GM18861 (cell line): ENCODE results near the gene TMEM237.

Experiments used
- ATAC-seq: cut with Tn5 transposase; IDR thresholded peaks from one replicate; pipeline ENCODE4 v1.9.1; 2021; ENCODE audit not compliant: unreplicated experiment

Gene TMEM237

DNA sequence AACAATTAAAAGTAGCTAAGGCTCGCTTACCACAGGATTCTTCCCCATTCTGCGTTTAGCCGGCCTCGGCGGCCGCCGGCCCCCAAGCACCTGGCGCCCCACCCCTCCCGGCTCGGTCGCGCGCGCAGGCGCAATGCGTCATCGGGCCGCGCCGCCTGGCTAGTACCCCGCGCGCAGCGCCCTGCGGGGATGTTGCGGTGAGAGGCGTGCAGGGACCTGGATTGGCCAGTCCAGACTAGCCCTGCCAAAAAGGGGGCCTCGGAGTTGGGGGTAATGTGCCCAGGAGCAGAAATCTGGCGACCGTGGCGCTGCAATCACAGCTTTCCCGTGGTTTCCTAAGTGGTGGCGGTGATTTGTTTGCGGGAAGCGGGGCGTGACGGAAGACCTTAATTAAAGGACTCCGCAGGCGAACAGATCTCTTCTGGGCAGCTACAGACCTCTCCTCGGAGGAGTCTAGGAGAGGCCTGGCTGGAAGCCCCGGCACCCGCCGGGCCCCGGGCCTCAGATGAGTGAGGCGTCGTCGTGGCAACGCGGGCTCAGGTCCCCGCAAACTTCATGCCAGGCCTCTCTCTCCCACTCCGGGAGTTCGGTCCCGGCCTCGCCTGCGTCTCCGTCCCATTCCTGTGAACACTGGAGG, 606 bp downstream of the TMEM237 start:
- ATAC-seq, result peak; percentile 50

DNA sequence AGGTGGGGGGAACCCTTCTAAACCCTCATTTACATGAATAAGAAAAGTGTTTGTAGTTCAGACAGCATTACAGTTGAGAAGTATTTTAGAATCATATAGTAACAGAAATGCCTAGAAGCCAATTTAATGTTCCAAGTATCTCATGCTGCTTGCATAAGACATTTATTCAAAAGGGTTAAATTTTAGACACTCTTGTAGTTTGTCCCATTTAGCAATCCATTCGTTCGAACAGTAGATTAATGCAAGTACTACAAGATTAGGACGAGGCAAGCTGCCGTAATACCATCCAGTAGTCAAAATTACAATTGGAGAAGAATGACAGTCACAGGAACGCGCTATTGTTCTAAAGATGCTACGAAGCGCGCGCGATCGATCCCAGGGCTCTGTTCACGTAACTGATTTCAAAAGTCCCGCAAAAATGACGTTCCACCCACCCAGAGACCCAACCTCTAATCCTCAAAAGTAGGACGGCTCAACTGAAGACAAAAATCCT, 1.2 kb downstream of the TMEM237 start:
- peak; percentile 30 for ATAC-seq

DNA sequence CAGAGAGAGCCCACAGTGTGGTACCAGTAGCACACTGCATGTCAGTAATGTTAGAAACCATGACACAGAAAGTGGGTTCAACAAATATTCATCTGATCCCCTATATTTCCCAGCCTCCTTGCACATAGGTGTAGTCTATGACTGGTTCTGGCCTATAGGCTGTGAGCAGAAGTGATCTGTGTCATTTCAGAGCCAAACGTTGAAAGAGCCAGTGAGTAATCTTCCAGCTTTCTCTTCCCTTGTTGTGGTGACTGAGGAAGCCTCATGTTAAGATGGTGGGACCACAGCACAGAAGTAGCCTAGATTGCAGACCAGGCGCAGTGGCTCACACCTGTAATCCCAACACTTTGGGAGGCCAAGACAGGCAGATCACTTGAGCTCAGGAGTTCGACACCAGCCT, 4.1 kb downstream of the TMEM237 start:
- no peak for ATAC-seq

DNA sequence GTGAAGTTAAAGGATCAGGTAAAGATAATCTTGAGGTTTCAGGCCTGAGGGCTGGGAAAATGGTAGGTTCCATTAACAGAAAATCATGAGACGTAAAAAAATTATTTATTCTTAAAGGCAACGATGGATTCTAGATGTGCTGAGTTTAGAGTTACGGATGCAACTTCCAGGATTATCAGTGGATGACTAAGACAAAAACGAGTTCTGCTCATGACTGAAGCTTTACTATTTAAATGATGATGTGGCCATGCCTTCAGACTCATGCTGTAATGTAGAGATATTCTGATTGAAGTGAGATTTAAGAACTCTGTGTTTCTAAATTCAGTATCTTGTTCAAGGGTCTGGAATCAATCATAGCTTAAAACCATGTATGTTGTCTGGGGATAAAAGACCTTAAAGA, 5.0 kb downstream of the TMEM237 start:
- ATAC-seq, result no peak

DNA sequence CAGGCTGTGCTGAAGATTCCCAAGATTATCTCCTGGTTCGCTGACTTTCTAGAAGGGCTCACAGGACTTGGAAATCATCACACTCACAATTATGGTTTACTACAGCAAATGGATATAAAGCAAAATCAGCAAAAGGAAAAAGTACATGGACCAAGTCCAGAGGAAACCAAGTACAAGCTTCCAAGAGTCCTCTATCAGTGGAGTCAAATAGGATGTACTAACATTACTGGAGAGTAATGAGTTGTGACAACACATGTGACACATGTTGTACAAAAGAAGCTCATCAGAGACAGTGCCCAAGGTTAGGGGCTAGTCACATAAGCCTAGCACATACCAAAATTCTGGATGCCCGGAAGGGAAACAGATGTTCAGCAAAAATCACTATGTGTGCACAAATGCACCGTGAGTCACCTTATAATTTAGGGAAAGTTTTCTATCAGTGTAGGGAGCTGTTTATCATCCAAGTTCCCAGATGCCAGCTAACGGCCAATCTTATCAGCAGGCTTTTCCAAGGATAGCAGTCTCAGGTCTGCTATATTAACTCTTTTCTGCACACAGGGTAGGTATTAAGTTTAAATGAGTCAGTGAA, 9.5 kb downstream of the TMEM237 start:
- no peak for ATAC-seq

DNA sequence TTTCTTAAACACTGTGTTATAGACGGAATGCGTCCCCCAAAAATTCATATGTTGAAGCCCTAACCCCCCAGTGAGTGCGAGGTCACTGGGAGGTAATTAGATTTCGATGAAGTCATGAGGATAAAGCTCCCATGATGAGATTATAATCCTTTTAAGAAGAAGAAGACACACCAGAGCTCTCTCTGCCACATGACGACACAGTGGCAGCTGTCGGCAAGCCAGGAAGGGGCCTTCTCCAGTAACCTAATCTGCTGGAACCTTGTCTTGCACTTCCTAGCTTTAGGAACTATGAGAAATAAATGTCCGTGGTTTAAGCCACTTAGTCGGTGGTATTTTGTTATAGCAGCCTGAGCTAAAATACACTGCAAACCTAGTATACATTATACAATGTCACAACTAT, 12.3 kb downstream of the TMEM237 start:
- no peak for ATAC-seq

DNA sequence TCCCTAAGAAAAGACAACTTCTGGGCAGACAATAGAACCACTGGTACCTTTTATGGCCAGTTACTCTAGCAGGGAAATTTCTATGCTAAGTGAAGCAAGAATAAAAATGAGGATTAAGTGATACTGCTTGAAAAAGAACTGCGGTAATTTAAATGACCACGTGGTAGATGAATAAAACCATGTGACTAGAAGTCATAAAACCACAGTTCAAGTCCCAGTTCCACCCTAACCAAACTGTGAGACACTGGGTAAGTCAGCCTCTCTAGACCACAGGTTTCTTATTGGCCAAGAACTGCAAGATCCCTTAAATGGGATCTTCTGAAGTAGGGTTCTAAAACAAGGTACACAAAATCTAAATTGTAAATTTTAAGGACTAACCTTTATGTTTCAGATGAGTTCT, 12.7 kb downstream of the TMEM237 start:
- no peak for ATAC-seq

DNA sequence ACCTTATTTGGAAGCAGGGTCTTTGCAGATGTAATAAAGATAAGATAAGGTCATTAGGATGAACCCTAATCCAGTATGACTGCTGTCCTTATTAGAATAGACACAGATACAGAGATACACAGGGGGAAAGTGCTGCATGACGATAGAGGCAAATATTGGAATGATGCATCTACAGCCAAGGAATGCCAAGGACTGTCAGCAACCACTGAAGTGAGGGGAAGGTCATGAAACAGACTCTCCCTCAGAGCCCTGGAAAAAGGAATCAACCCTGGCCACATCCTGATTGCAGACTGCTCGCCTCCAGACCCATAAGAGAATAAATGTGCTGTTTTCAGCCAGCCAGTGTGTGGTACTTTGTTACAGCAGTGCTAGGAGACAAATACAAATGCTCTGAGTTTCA, 14.8 kb downstream of the TMEM237 start:
- no peak for ATAC-seq

DNA sequence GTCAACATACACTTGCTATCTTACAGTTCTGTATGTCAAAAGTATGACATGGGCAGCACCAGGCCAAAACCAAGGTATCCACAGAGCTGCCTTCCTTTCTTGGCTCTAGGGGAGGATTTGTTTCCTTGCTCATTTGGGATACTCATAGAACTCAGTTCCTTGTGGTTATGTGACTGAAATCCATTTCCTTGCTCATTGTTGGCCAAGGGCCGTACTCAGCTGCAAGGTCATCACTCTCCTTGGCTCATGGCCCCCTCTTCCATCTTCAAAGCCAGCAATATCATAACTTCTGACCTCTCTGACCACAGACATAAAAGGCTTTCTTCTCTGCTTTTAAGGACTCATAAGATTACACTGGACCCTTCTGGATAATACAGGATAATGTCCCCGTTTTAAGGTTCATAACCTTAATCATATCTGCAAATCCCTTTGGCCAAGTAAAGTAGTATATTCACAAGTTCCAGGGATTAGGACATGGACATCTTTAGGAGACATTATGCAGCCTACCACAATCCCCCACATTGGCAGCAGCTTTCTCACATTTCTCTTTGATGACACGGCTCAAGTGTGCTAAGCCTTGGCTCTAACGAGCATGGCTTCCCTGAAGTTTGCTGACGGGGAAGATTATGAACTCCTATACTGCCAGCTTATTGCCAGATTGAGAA, 20.9 kb downstream of the TMEM237 start:
- ATAC-seq, result no peak

DNA sequence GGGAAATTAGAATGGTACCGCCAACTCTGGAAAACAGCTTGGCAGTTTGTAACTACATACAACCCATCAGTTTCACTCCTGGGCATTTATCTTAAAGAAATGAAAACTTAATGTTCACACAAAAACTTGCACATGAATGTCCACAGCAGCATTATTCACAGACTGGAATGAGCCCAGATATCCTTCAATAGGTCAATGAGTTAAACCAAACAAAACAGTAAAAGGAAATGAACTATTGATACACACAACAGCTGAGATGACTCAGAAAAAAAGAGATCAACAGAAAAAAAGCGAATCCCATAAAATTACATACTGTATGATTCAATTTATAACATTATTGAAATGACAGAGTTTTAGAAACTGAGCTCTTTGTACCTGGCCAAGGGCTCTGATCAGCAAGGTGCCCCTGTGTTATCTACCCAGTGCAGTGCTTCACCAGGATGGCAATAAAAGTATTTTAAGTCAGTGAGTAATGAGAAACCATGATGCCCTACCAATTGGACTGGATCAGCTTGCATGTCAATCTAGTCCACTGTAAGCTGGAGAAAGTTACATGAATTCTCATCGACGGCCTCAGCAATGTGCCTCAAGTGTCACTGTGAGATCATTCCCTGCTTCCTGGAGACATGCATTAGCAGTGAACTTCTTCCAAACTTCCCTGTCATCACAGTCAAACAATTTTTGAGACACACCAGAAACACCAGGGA, 21.9 kb downstream of the TMEM237 start:
- no peak for ATAC-seq

DNA sequence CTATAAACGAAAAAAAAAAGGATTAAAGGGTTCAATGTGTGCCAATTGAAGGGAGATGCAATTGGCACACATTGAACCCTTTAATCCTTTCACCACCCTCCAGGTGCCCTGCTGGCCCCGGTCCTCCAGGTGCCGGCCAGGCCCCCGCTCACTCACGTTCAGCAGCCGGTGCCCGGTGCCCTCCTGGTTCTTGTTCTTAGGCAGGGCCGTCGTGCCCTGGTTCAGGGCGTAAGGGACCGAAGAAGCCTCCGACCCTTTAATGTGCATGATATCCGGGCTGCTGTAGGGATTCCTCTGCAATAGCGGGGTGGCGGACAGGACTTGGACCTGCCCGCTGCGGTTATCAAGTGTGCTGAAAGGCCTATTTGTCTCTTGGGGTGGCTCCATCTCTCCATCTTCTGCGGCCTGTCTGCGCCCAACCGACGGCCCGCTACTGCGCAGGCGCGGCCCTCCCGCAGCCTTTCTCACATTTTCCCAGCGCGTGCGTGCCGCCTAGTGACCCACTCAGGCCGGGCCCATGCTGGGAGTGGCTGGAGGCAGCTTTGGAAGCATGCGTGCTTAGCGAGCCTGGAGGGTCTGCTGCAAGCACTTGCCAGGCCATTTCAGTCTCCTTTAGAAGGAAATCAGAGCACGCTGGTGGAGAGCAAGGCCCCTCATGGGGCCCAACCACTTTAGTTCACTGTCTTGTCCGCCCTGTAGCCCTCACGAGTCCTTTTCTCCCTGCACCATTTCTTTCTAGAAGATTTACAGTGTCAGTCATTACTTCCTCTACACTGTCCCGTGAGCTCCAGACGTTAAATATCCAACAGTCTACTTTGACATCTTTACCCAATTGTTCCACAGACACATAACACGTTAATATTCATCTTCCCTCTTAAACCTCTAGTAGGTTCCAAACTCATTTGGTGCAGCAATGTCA, 24.3 kb downstream of the TMEM237 start:
- no peak for ATAC-seq

DNA sequence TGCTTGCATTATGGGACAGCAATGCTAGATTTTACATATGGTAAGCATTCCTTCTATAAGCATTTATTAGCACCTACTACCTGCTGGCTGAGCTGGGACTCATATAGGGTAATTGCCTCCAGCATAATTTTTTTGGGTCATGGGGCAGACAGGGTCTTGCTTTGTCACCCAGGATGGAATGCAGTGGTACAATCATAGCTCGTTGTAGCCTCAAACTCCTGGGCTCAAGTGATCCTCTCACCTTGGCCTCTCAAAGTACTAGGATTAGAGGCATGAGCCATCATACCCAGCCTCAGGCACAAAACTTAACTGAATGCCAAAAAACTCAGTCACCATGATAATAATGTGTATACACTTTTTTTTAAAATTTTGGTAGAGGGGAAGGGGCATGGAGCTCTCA, 35.3 kb downstream of the TMEM237 start:
- no peak for ATAC-seq

DNA sequence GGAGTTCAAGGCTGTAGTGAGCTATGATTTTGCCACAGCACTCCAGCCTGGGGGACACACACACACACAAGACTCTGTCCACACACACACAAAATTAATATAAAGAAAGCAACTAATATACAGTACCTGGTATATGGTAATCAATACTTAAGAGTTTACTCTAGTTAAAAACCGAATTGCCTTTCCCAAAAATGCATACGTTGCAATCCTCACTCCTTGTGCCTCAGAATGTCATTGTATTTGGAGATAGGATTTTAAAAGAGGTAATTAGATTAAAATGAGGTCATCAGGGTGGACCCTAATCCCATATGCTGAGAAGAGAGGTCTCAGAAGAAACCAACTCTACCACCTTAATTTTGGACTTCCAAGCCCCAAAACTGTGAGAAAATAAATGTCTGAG, 35.7 kb downstream of the TMEM237 start:
- no peak for ATAC-seq

DNA sequence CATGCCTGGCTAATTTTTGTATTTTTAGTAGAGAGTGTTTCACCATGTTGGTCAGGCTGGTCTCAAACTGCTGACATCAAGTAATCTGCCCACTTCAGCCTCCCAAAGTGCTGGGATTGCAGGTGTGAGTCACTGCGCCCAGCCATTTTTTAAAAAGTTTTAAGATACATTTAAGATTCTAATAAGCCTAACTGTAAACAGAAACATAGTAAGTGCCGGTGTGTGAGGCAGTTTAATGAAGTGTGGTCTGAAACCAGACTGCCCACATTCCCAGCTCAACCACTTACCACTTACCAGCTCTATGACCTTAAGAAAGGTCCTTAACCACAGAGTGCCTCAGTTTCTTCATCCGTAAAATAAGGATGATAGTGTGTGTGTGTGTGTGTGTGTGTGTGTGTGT, 42.4 kb downstream of the TMEM237 start:
- ATAC-seq, result no peak

DNA sequence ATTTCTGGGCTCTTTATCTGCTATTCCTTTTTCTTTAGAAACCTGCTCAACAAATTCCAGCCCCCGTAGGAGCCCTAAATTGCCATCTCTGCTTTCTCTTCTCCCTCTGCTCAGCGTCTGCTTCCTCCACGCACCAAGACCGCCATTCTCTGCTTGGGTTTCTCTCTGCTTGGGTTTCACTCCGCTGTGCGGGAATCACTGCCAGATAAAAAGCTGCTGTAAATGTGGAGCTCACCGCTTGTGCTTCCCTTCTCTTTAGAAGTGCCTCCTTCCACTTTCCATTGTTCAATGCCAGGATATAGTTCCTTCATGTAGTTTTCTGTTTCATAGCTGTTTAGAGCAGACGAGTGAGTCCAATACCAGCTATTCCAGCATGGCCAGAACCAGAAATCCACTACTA, 45.9 kb downstream of the TMEM237 start:
- no peak for ATAC-seq

DNA sequence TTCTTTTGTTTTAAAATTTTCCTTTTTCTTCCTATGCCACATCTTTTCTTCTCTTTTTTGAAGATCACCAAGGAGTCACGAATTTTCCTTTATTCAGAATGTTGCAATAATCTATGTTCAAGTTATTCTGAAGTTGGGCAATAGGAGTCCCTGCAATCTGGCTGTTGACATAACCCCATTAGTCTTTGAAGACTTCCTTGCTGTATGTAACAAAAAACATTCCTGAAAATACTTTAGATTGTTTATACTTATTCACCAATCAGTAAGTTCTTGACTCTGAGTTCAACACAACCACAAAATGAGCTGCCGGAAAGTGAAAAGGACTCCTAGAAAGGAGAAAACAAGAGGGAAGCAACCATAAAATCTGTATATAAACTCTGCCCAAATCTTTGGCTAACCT, 62.8 kb downstream of the TMEM237 start:
- no peak for ATAC-seq

DNA sequence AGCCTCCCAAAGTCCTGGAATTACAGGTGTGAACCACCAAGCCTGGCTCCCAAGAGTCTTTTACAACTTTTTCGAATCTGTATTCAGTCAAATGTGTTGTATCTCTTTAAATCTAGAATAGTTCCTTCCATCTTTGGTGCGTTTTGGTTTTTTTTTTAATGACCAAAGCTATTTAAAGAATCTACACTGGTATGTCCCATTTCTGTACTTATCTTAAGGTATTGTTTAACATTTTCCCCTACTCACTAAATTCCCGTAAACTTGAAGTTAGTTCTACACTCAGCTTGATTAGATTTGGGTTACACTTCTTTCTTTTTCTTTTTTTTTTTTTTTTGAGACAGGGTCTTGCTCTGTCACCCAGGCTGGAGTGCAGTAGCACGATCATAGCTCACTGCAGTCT, 63.8 kb downstream of the TMEM237 start:
- ATAC-seq, result no peak

DNA sequence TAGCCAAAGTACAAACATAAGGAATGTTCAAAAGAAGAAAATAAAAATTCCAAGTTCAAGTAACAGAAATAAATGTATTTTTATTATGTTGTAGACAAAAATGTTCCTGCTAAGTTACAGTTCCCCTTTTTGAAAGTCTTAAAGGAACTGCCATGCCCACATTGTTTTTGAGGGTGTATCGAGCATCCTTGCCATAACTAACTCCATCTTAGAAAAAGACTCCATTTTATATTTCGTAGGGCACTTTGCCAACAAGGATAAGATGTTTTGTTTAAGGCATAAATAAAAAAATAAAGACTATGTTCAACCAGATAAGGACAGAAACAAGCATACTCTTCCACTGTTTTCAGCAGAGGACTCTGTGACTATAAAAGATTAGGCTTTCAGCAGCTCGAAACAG, 67.3 kb downstream of the TMEM237 start:
- no peak for ATAC-seq

DNA sequence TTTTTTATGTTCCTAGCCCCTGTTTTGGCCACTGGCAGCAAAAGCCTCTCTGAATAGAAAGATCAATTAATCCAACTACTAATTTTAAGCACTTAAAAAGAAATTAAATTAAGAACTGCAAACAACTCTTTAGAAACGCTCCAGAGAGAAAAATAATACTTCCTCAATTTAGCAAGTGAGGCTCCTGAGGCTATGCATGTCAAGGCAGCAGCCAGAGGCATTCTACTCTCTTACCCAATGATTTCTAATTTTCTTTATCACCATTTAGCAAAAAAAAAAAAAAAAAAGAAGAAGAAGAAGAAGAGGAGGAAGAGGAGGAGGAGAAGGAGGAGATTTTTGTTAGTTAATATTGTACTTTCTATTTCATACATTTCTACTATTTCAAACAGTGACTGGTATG, 68.5 kb downstream of the TMEM237 start:
- no peak for ATAC-seq

DNA sequence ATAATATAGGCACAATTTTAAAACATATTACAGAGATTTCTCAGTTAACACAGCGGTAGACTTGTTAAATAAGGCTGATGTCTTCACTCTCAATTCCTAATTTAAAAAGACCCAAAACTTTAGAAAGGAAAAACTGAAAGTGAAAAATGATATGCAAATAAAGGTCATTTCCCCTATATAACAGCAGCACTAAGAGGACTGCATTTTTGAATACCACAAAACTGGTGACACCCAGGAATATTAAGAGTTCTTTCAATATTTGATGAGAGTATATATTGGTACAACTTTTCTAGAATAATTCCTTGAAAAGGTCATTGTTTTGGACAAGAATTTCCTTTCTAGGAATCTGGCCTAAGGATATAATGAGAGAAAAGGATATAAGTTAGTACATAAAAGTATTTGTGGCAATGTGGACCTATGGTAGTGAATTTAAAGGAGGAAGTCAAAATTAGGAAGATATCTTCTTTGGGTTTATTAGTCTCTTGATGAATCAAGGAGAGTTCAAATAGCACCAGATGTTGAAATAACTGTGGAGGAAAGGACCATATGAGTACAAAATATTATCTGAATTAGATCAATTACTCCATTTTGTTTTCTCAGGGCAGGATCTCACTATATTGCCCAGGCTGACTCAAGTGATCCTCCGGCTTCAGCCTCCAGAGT, 70.3 kb downstream of the TMEM237 start:
- ATAC-seq, result peak; percentile 70
